Activated CD8-positive, alpha-beta memory T cell treated with anti-CD3 and anti-CD28 coated beads, Interleukin-2, amount 50 U/mL, for 4 hours (primary cell): Measurements from ENCODE around the gene CEACAM19.
"Not testable (repeated sequence)": the region's sequence is repeated elsewhere in the genome, so short reads cannot be mapped to it uniquely, and the experiment has no call there.

Experiments
- DNase-seq: peaks from one replicate; pipeline ENCODE4 v3.0.0-alpha.2; 2020

Gene CEACAM19

GRCh38 chr19:44702551-44703176, 31.4 kb downstream of the CEACAM19 start:
- DNase-seq = no peak

GRCh38 chr19:44703336-44704078, 32.2 kb downstream of the CEACAM19 start:
- no peak for DNase-seq

GRCh38 chr19:44704982-44705381, 33.7 kb downstream of the CEACAM19 start:
- no peak for DNase-seq

- no peak for DNase-seq
These were observed 34.3 kb downstream of the CEACAM19 start for GRCh38 chr19:44705502-44706010.

- no peak for DNase-seq
These were observed 35.4 kb downstream of the CEACAM19 start for GRCh38 chr19:44706506-44707236.

GRCh38 chr19:44707794-44708193, 36.5 kb downstream of the CEACAM19 start:
- no peak for DNase-seq

GRCh38 chr19:44708940-44709339, 37.7 kb downstream of the CEACAM19 start:
- DNase-seq = no peak

- not testable (repeated sequence) for DNase-seq
These were observed 38.4 kb downstream of the CEACAM19 start for GRCh38 chr19:44709434-44710266.

- DNase-seq = no peak
These were observed 39.2 kb downstream of the CEACAM19 start for GRCh38 chr19:44710483-44710882.

GRCh38 chr19:44712864-44713515, 41.7 kb downstream of the CEACAM19 start:
- no peak for DNase-seq

GRCh38 chr19:44714597-44715169, 43.4 kb downstream of the CEACAM19 start:
- DNase-seq = no peak

- no peak for DNase-seq
These were observed 46.3 kb downstream of the CEACAM19 start for GRCh38 chr19:44717603-44718002.

- no peak for DNase-seq
These were observed 47.4 kb downstream of the CEACAM19 start for GRCh38 chr19:44718441-44719261.

- DNase-seq = no peak
These were observed 48.0 kb downstream of the CEACAM19 start for GRCh38 chr19:44719262-44719701.

GRCh38 chr19:44720396-44720795, 49.1 kb downstream of the CEACAM19 start:
- DNase-seq = not testable (repeated sequence)

GRCh38 chr19:44720945-44721344, 49.7 kb downstream of the CEACAM19 start:
- no peak for DNase-seq

- DNase-seq = not testable (repeated sequence)
These were observed 50.1 kb downstream of the CEACAM19 start for GRCh38 chr19:44721369-44721768.

GRCh38 chr19:44722131-44723121, 51.1 kb downstream of the CEACAM19 start:
- no peak for DNase-seq

GRCh38 chr19:44723299-44723951, 52.1 kb downstream of the CEACAM19 start:
- DNase-seq = no peak
